IMR-90 (cell line): ENCODE results near the gene F2.

Experiments used
- CEBPB ChIP-seq: IDR thresholded peaks from 2 replicates; pipeline ENCODE4 v1.6.1; 2012; ENCODE audit warnings: low read depth, low read length, improper control_type of control experiment
- CHD1 ChIP-seq: IDR thresholded peaks from 2 replicates; pipeline ENCODE4 v1.6.1; 2012; ENCODE audit warnings: low read depth, low read length, improper control_type of control experiment
- CTCF ChIP-seq: conservative IDR thresholded peaks from 2 replicates; pipeline ENCODE4 v1.5.1; 2012; ENCODE audit warnings: mild to moderate bottlenecking, low read depth, low read length, improper control_type of control experiment
- ELK1 ChIP-seq: fragments of 150-350 bp; IDR thresholded peaks from 2 replicates; pipeline ENCODE4 v1.6.1; 2016; ENCODE audit warnings: low read depth, mild to moderate bottlenecking, low read length, moderate library complexity, borderline replicate concordance
- FOS ChIP-seq: fragments of 150-350 bp; IDR thresholded peaks from 2 replicates; pipeline ENCODE4 v1.6.1; 2016; ENCODE audit warnings: low read depth, low read length
- MAFK ChIP-seq: IDR thresholded peaks from 2 replicates; pipeline ENCODE4 v1.6.1; 2012; ENCODE audit warnings: low read depth, low read length, improper control_type of control experiment
- POLR2A ChIP-seq: IDR thresholded peaks from 2 replicates; pipeline ENCODE4 v1.6.1; 2012; ENCODE audit warnings: mild to moderate bottlenecking, low read depth, low read length
- RAD21 ChIP-seq: IDR thresholded peaks from 2 replicates; pipeline ENCODE4 v1.6.1; 2012; ENCODE audit warnings: low read length, improper control_type of control experiment

GRCh38 chr11:46693597-46694012, 25.4 kb upstream of the F2 start:
- TF ChIP-seq CTCF (no peak), ELK1 (no peak), FOS (no peak), CEBPB (no peak), CHD1 (no peak), RAD21 (no peak), POLR2A (no peak), MAFK (no peak)
